H1 (cell line): Measurements from ENCODE around the gene SART1. TPM values are rescaled to one million over a fixed set of nuclear protein-coding genes. Genes with fewer than 3 reads are reported as not detected.

ENCODE experiments used
- TCF12 ChIP-seq: IDR thresholded peaks from 2 replicates; pipeline ENCODE4 v1.6.1; 2011; ENCODE audit warnings: low read depth, mild to moderate bottlenecking, low read length
- polyA plus RNA-seq, 7 experiments: library from polyadenylated mRNA; depleted of rRNA in 3 of 7; stranded (reverse) in 5 of 7; unstranded in 2 of 7; fragments of >200 nt in 5 of 7; fragments of 200-250 nt in 2 of 7; gene quantifications; 1 replicate in 5 of 7; 2 replicates in 1 of 7; 4 replicates in 1 of 7; pipeline versions ENCODE4 v1.2.1 to v1.2.3, GENCODE V29; 2011 to 2013; ENCODE audit warnings: missing spikeins in 2 of 7, mixed read lengths in 2 of 7
- total RNA-seq: library from RNA; stranded (reverse); fragmentation: NEBNext Ultra II Directional; extraction: Animal tissue kit (Norgen Biotek cat#: 25700); gene quantifications from 2 replicates; pipeline ENCODE4 v1.2.1, GENCODE V29; 2021

SART1 gene
- total and polyA plus RNA-seq, 2 of the 8 experiments (the other 6 are each of a cell fraction or from before 2014, with no cell fraction given): 9.7 to 46.1 TPM

GRCh38 chr11:65944767-65945166 lies 16.8 kb upstream of the SART1 start (continued):
- TF ChIP-seq TCF12: no peak
